Fibroblast of the aortic adventitia (primary cell): ENCODE results near the gene ASCL3. TPM values are rescaled to one million over a fixed set of nuclear protein-coding genes. Genes with fewer than 3 reads are reported as not detected.

Experiments used
- DNase-seq: peaks from one replicate; pipeline ENCODE4 v3.0.0-alpha.2; 2010; ENCODE audit warnings: low read depth
- H3K4me3 ChIP-seq: 2 replicates; pipeline ENCODE4 v1.5.1; 2011; ENCODE audit warnings: low read depth, mild to moderate bottlenecking, control low read depth, low read length, moderate library complexity
- total RNA-seq: library from RNA; depleted of rRNA; stranded (reverse); fragments of >200 nt; gene quantifications from 2 replicates; pipeline ENCODE4 v1.2.3, GENCODE V29; 2012; ENCODE audit warnings: low replicate concordance
- TF ChIP-seq, protein P1 (sequence below): IDR thresholded peaks from 2 replicates; pipeline ENCODE4 v1.5.1; 2011; ENCODE audit warnings: mild to moderate bottlenecking, low read length, control low read depth, inconsistent platforms; ENCODE audit not compliant: insufficient read depth

Gene ASCL3
- total RNA-seq, 1 donor, result not detected

DNA sequence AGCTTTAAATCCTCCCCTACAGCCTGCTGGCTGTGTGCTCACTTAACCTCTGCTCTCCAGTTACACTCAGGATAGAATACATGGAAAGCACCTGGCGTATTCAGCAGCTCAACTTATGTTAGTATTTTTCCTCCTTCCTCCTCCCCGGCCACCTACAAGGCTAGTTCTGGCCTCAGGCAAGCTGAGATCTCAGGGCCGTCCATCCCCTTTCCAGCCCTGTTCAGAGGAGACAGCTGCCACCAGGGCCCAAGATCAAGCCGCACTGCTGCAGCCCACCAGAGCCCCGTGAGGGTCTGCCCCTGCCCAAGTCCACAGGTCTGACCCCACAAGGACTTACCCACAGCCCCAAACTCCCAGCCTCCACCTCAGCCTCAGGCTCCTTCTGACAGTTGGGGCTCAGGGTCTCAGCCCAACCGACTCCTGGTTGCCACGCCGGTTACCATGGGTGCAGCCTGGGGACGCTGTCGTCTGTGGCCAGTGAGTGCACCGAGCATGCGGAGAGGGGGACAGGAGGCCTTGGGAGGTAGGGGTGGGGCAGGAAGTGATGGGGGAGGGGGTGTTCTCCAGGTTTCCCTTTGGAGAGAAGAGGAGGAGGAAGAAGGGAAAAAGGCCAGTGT lies 10.1 kb downstream of the ASCL3 start, which contains the start of gene C11orf16:
C11orf16 (minus strand) TSS at position 384 of the 617 bp plus-strand sequence. CDS start 639 bp downstream, outside the sequence.
- DNase-seq, result no peak
- H3K4me3 ChIP-seq, result no peak within 1 kb of the TSS
- TF ChIP-seq, protein P1, sequence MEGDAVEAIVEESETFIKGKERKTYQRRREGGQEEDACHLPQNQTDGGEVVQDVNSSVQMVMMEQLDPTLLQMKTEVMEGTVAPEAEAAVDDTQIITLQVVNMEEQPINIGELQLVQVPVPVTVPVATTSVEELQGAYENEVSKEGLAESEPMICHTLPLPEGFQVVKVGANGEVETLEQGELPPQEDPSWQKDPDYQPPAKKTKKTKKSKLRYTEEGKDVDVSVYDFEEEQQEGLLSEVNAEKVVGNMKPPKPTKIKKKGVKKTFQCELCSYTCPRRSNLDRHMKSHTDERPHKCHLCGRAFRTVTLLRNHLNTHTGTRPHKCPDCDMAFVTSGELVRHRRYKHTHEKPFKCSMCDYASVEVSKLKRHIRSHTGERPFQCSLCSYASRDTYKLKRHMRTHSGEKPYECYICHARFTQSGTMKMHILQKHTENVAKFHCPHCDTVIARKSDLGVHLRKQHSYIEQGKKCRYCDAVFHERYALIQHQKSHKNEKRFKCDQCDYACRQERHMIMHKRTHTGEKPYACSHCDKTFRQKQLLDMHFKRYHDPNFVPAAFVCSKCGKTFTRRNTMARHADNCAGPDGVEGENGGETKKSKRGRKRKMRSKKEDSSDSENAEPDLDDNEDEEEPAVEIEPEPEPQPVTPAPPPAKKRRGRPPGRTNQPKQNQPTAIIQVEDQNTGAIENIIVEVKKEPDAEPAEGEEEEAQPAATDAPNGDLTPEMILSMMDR, result no peak

DNA sequence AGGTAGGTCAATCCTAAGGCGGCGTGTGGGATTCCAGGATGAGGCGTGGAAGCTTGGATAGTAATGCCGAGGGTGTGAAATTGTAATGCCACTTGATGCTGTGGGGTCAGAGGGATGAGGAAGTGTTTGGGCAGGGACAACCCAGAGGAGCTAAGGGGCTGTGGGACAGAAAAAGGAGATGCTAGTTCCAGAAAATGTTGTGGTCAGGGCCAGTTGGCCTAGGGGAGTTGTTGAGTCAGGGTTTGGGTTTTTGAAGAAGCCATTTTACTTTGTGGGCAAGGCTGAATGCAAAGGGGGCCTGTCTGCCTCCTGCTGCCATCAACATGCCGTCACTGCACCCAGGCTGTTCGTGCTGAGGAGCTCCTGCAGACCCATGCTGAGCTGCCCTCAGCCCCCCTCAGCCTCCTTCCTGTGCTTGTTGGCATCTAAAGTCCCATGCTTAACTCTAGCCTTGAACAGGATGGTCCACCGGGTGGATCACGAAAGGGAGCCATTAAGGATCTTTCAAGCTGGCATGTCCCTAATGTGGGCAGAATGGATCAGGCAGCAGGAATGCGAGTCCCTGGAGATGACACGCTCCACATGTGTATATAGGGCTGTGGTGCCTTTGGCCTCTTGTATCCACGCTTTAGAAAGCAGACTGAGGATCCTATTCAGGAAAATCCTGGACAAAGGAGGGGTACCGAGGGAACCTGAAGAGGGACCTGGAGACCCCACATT lies 12.2 kb downstream of the ASCL3 start:
- no peak for DNase-seq

DNA sequence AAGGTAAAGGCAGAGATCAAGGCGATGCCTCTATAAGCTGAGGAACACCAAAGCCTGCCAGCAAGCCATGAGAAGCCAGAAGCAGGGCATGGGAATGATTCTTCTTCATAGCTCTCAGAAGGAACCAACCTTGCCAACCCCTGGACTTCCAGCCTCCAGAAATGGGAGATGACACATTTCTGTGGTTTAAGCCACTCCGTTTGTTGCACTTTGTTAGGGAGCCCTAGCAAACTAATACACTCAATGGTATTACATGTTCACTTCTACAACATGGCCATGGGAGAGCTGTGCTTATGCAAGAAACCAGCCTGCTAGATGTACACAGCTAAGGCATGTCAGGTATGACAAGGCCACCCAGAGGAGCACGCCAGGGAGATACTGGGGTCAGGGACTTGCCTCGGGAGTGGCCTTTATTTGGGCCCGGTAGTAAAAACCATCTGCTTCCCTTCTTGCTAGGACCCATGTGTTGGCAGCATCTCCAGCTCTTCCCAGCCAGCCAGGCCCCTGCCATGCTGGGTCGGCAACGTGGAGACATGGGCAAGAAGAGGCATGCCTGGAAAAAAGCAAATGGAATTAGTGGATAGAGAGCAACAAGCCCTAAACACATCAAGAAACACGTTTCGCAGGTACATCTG lies 13.7 kb downstream of the ASCL3 start:
- no peak overlapping the region for H3K4me3 ChIP-seq
- TF ChIP-seq, protein P1, result no peak
- no peak for DNase-seq

More for the DNA sequence above, 12.2 kb downstream of the ASCL3 start:
- TF ChIP-seq, protein P1, result no peak
- no peak overlapping the region for H3K4me3 ChIP-seq

DNA sequence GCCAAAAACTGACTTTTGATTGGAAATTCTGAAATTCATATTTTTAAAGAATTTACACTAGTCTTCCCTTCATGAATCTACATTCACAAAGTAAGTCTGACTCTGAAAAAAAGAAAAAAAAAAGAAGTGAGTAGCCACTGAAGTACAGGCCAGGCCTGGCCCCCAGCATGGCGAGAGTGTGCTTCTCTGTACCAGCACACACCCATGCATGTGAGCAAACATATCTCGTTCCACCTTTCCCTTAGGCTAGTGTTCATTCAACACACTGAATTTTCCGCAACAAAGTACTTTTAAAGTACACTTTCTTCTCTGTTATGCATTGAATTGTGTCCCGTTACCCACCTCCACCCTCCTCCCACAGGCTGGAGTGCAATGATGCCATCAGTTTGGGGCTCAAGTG lies 14.6 kb downstream of the ASCL3 start:
- no peak for DNase-seq
- TF ChIP-seq, protein P1, result no peak
- H3K4me3 ChIP-seq, result no peak overlapping the region

DNA sequence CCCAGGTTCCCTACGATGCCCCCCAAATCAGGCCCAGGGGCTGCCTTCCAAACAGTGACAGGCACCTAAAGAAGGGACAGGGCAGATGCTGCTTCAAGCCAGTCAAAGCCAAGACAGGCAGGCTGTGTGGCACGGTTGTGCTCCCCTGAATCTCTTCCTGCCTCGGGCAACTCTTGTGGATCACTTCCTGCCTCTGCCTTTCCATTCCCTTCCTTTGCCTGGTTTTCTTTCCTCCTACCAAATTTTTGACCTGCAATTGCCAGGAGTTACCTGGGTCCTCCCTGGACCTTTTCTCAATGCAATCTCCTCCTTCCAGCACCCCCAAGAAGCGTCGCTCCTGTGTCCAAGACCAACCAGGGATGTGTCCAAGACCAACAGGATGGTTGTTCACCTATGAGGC lies 15.6 kb downstream of the ASCL3 start:
- no peak for DNase-seq
- TF ChIP-seq, protein P1, result no peak
- H3K4me3 ChIP-seq, result no peak overlapping the region

DNA sequence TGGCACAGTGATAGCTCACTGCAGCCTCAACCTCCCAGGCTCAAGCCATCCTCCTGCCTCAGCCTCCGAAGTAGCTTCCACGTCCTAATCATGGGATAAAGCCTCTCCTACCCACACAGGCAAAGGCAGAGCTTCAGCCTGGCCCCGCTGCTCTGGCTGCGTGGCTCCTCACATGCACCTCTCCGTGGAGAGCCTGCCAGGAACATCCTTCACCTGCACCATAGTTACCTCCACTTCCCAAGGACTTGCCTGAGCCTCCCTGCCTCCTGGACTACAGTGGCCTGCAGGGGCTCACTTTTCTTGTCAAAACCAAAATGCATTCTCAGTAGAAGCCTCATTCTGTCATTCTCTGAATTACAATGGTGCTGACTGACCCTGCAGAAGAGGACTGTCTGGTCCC lies 16.6 kb downstream of the ASCL3 start:
- DNase-seq, result no peak
- no peak overlapping the region for H3K4me3 ChIP-seq
- TF ChIP-seq, protein P1, result no peak
